Thyroid gland (tissue), 4 donors: ENCODE measurements around the gene POLDIP3. TPM values are rescaled to one million over a fixed set of nuclear protein-coding genes. Genes with fewer than 3 reads are reported as not detected.

Experiments used
- DNase-seq, 2 donors: peaks; one replicate each; pipeline ENCODE4 v3.0.0-alpha.2; 2019
- H3K27ac ChIP-seq, 3 donors: fragments of 200-600 bp; sonication (generic); 1 replicate in 2 of 3; 2 replicates in 1 of 3; pipeline ENCODE4 v1.5.1; 2016 to 2019; ENCODE audit warnings: mild to moderate bottlenecking in 1 of 3, moderate library complexity in 1 of 3
- H3K27me3 ChIP-seq: fragments of 200-600 bp; sonication (generic); one replicate; pipeline ENCODE4 v1.5.1; 2019
- H3K36me3 ChIP-seq, 2 donors: fragments of 200-600 bp; sonication (generic); one replicate each; pipeline ENCODE4 v1.5.1; 2016 to 2019
- H3K4me1 ChIP-seq, 2 donors: fragments of 200-600 bp; sonication (generic); one replicate each; pipeline ENCODE4 v1.5.1; 2017 to 2019
- H3K4me3 ChIP-seq, 3 donors: fragments of 200-600 bp; sonication (generic); replicated peaks in 1 of 3; 1 replicate in 2 of 3; 2 replicates in 1 of 3; pipeline ENCODE4 v1.5.1; 2016; ENCODE audit warnings: mild to moderate bottlenecking in 1 of 3
- H3K9me3 ChIP-seq: fragments of 200-600 bp; sonication (generic); one replicate; pipeline ENCODE4 v1.5.1; 2017
- POLR2A ChIP-seq, 2 donors: fragments of 450-650 bp; IDR thresholded peaks; one replicate each; pipeline ENCODE4 v1.6.1; 2017; ENCODE audit warnings: antibody characterized with exemption in 2 of 2, mild to moderate bottlenecking in 2 of 2, moderate library complexity in 1 of 2
- WGBS, 2 donors: methylation state at CpG; one replicate each; pipeline ENCODE4 v1.1.5; 2017; 5-methylcytosine and 5-hydroxymethylcytosine counted together
- intact Hi-C: fragments of 100-400 bp; cut with DNase I; formaldehyde crosslinking; loops from one replicate; pipeline ENCODE4 v1.15.1; 2023
- total RNA-seq, 4 donors: library from RNA; depleted of rRNA; stranded (reverse); fragments of >200 nt; gene quantifications; one replicate each; pipeline ENCODE4 v1.2.3, GENCODE V29; 2016
- TF ChIP-seq, protein P1 (sequence below), 6 experiments: fragments of 200-600 bp in 3 of 6; fragments of 450-650 bp in 3 of 6; sonication (generic) in 3 of 6; IDR thresholded peaks; one replicate each; pipeline ENCODE4 v1.5.1; 2016 to 2019; ENCODE audit warnings: antibody characterized with exemption in 6 of 6, mild to moderate bottlenecking in 2 of 6, inconsistent platforms in 1 of 6, moderate library complexity in 1 of 6

Gene POLDIP3
- total RNA-seq, 4 donors from 2014 or later: 46.1 to 55.4 (median 49.8) TPM

- H3K27me3 ChIP-seq: no peaks in the 10 kb centered on the region
- H3K4me3 ChIP-seq: no peak overlapping the region
- H3K27ac ChIP-seq: no peak overlapping the region
- intact Hi-C loops: no loop called here
- H3K9me3 ChIP-seq: no peaks in the 10 kb centered on the region
- peaks cover 0 to 7% of the 10 kb centered on the region in 2 donors for H3K4me1 ChIP-seq
- peaks cover 44 to 49% of the 10 kb centered on the region in 2 donors for H3K36me3 ChIP-seq
- 91 to 97% methylated on average over 9 of the region's 9 CpGs for WGBS, 2 donors
- TF ChIP-seq, protein P1, sequence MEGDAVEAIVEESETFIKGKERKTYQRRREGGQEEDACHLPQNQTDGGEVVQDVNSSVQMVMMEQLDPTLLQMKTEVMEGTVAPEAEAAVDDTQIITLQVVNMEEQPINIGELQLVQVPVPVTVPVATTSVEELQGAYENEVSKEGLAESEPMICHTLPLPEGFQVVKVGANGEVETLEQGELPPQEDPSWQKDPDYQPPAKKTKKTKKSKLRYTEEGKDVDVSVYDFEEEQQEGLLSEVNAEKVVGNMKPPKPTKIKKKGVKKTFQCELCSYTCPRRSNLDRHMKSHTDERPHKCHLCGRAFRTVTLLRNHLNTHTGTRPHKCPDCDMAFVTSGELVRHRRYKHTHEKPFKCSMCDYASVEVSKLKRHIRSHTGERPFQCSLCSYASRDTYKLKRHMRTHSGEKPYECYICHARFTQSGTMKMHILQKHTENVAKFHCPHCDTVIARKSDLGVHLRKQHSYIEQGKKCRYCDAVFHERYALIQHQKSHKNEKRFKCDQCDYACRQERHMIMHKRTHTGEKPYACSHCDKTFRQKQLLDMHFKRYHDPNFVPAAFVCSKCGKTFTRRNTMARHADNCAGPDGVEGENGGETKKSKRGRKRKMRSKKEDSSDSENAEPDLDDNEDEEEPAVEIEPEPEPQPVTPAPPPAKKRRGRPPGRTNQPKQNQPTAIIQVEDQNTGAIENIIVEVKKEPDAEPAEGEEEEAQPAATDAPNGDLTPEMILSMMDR (IDR thresholded peaks at IDR 0.05): no peak
- TF ChIP-seq POLR2A (IDR thresholded peaks at IDR 0.05): no peak
- DNase-seq: no peak
Measured at GRCh38 chr22:42633013-42633412, 18.3 kb upstream of the POLDIP3 start.

DNA sequence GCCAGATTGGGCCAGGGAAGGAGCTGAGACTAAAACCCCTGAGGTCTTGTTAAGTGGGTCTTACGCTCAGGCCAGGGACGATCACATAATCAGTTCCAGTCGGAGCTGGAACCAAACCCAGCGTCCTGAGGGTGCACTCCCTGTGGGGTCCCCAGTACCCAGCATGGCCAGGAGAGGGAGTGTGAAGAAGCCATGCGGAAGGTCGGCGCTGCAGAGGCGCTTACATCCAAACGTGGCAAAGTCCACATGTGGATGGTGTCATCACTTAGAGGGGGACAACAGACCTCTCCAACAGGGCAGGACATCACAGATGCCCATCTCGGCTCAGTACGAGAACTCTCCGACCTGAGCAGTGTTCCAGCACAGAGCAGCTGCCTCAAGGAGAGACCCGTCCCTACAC lies 17.4 kb upstream of the POLDIP3 start:
- Histone ChIP-seq H3K4me3 (no peak overlapping the region), H3K27ac (no peak overlapping the region), H3K9me3 (no peaks in the 10 kb centered on the region), H3K4me1 (peaks cover 0 to 7% of the 10 kb centered on the region in 2 donors), H3K27me3 (no peaks in the 10 kb centered on the region), H3K36me3 (peaks cover 53 to 59% of the 10 kb centered on the region in 2 donors)
- whole genome bisulfite sequencing, 2 donors: 85 to 87% methylated on average over 10 to 11 of the region's 13 CpGs
- intact Hi-C loops: no loop called here
- no peak for DNase-seq
- no peak for TF ChIP-seq POLR2A (IDR thresholded peaks at IDR 0.05)
- TF ChIP-seq, protein P1 (IDR thresholded peaks at IDR 0.05): no peak

DNA sequence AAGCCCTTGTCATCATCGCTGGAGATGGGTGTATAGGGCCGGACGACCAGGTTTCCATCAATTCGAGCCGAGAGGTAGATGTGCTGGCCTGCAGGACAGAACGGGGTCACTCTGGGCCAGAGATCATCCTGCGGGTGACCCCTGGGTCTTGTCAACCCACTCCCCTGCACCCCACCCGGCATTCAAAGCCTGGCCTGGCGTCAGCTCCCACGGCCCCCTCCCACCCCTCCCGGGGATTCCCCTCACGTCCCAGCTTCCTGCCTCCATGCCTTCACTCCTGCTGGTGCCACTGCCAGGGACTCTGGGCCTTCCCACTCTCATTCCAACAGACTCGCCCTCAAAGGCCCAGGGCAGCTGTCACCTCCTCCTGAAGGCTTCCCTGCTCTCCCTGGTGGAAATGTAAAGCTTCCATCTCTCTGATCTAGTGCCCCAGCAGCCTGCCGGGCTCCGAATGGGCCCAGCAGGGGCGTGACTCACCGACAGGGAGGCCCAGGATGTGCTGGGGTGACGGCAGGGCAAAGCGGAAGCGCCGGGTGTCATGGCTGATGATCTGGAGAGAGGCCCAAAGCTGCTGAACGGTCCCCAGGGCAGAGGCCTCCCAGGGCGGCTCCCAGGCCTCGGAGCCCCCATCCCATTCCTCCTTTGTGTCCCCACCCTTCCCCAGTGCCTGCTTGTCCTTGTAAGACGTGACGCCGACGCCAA lies 16.4 kb upstream of the POLDIP3 start:
- Histone ChIP-seq H3K36me3 (peaks cover 58 to 66% of the 10 kb centered on the region in 2 donors), H3K27me3 (no peaks in the 10 kb centered on the region), H3K9me3 (no peaks in the 10 kb centered on the region), H3K4me1 (peaks cover 0 to 6% of the 10 kb centered on the region in 2 donors), H3K4me3 (no peak overlapping the region), H3K27ac (no peak overlapping the region)
- DNase-seq: no peak
- intact Hi-C loops: no loop called here
- WGBS, 2 donors: 91 to 94% methylated on average over 20 to 27 of the region's 28 CpGs
- TF ChIP-seq POLR2A (IDR thresholded peaks at IDR 0.05): no peak
- TF ChIP-seq, protein P1 (IDR thresholded peaks at IDR 0.05): no peak

DNA sequence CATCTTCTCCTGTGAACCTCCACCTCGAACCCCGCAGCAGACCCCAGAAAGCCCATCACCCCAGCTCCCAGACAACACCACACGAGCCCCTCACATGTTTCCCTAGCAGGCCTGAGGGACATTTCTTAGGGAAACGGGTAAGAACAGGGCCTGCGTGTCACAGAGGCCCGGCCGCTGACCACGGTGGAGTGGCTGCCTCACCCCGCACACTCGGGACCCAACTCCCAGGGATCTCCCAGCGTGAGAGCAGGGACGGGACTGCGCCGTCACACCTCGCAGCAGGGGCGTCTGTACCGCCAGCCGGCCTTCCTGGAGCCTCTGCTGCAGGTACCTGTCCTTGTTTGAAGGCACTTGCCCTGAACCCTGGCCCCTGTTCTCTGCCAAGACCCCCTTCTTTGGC lies 15.5 kb upstream of the POLDIP3 start:
- intact Hi-C loops: no loop called here
- H3K27ac ChIP-seq: no peak overlapping the region
- peaks cover 65% of the 10 kb centered on the region in 2 donors for H3K36me3 ChIP-seq
- no peak for DNase-seq
- H3K4me3 ChIP-seq: no peak overlapping the region
- H3K4me1 ChIP-seq: no peaks in the 10 kb centered on the region
- no peaks in the 10 kb centered on the region for H3K27me3 ChIP-seq
- H3K9me3 ChIP-seq: no peaks in the 10 kb centered on the region
- WGBS, 2 donors: 97 to 100% methylated on average over 3 to 18 of the region's 18 CpGs
- no peak for TF ChIP-seq POLR2A (IDR thresholded peaks at IDR 0.05)
- TF ChIP-seq, protein P1 (IDR thresholded peaks at IDR 0.05): no peak

- no peak for TF ChIP-seq POLR2A (IDR thresholded peaks at IDR 0.05)
- TF ChIP-seq, protein P1 (IDR thresholded peaks at IDR 0.05): no peak
- Histone ChIP-seq H3K27ac (no peak overlapping the region), H3K36me3 (peaks cover 58 to 72% of the 10 kb centered on the region in 2 donors), H3K27me3 (no peaks in the 10 kb centered on the region), H3K4me3 (no peak overlapping the region), H3K4me1 (peaks cover 0 to 5% of the 10 kb centered on the region in 2 donors), H3K9me3 (no peaks in the 10 kb centered on the region)
- no peak for DNase-seq
- 97 to 100% methylated on average over 2 to 6 of the region's 9 CpGs for WGBS, 2 donors
- intact Hi-C loops: no loop called here
Measured at GRCh38 chr22:42627981-42628380, 13.3 kb upstream of the POLDIP3 start.
